NCI-H2196 treated with DMSO at 0.1 percent for 48 hours (cell line): ENCODE data around the gene HDAC4.

Experiments
- DNase-seq: peaks from one replicate; lab custom pipeline; 2025; ENCODE audit not compliant: unreplicated experiment; lab: John Stamatoyannopoulos, UW

HDAC4 gene

DNA sequence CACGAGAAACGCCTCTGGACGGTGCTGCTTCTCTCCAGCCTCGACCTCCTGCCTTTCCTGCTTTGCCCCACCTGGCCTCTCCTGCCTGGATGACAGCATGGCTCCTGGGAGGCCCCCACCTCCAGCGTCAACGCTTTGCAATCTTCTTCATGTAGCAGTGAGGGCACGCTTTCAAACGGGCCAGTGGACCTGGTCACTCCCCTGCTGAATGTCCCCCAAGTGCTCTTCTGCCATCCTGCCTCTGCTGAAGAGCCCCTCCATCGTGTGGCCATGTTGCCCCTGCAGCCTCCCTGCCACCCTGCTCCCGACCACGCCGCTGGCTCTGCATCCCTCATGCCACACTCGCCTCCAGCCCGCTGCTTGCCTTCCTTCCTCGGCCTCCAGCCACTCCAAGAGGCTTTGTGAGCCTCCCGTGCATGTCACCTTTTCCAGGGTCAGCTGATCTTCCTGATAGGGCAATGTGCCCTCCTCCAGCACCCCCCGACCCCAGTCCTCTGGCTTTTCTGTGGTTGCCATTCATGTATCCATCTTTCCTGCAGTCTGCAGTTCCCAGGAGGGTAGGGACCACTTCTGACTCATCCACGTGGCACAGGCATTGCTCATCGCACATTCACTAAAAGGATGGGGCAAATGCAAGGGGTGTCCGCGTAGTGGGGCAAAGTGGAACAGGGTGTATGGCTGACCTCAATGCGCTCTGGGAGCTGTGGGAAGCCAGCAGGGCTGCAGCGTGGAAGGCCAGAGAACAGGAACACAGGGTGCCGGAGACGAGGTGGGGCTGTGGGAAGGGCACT lies 284.2 kb downstream of the HDAC4 start:
- no peak for DNase-seq

DNA sequence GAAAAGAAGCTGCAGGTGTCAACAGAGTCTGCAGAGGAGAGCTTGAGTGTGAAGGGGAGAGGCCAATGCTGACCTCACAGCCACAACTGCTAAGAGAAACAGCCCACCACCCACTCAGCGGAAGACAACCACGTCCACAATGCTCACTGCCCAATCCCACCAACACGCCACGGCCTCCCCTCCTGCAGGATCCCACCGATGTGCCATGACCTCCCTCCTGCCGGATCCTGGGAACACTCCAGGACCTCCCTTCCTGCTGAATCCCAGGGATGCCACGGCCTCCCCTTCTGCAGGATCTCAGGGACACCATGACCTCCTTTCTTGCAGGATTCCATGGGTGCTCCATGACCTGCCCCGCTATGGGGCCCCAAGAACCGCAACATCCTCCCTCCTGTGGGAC lies 285.2 kb downstream of the HDAC4 start:
- DNase-seq, result no peak

DNA sequence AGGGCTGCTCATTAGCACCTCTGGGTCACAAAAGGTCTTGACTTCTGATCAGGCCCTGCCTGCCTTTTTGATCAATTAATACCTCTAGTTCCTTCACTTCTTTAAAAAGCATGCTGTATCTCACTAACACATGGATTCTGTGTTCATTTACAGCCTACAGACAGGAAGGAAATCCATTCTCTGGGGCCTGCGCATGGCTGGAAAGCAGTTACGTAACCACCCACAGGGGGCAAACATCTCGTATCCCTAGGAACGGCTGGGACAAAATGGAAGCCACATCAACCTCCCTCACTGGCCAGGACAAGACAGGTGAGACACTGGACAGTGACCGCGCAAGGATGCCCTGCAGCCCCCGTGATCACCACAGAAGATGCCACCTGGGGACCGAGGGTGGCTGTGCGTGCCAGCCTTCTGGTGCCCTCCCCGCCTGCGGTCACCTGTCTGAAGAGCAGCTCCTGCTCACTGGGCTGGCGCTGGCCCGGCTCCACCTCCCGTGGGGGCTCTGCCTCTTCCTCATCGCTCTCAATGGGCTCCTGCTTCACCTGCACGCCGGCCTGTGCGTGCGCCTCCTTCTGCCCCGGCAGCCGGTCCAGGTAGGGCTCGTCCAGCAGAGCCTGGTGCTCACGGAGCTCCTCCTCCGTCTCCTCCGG lies 286.1 kb downstream of the HDAC4 start:
- no peak for DNase-seq

DNA sequence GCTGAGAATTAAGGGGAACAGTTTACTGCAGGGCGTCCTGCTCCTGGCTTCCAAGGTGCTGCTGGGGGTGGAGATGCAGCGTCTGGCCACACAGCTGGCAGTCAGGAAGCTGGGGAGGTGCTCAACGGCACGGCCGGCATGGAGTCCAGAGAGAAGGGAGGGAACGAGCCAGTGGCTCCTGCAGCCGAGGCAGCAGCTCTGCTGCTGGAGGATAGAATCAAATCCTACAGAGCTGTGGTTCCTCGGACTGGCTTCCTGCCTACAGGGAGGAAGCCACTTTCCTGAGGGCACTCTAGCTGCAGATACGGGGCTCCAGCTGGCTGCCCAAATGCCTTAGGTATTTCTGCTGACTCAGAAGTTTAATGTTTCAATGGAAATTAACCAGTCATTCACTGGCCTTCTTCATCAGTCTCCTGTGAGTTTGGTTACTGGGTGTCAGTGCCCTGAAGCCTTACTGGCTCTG lies 286.7 kb downstream of the HDAC4 start:
- no peak for DNase-seq

DNA sequence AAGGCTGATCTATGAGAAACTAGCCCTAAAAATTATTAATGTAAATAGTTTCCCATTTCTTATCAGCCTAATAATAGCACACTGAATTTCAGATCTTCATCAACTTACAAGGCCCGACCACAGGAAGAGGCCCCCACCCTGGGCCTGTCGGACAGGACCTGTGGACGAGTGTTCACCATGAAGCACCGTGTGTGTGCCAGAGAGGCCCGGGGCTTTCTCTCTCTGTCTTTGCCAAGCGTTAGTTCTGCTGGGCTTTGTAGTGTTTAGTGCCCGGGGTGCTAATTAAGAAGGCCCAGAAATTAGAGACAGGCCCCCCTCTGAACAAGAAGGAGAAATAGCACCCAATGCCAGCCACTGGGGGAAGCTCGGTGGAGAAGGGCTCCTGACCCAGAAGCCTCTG lies 287.2 kb downstream of the HDAC4 start:
- DNase-seq, result no peak

DNA sequence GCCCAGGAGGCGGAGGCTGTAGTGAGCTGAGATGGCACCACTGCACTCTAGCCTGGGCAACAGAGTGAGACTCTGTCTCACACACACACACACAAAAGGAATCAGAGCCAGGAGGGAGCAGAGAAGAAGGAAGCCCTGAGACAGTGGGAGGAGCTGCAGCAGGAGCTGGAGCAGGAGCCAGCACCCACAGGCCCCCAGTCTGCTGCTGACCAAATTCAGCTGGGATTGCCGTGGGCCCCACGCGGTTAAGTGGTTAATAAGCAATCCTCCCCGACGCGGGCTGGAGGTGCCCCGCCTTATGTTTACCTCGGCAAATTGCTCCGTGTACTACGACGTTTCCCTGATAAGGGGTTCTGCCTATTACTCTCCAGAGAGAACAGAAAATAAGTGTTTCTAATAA lies 287.6 kb downstream of the HDAC4 start:
- DNase-seq, result no peak

DNA sequence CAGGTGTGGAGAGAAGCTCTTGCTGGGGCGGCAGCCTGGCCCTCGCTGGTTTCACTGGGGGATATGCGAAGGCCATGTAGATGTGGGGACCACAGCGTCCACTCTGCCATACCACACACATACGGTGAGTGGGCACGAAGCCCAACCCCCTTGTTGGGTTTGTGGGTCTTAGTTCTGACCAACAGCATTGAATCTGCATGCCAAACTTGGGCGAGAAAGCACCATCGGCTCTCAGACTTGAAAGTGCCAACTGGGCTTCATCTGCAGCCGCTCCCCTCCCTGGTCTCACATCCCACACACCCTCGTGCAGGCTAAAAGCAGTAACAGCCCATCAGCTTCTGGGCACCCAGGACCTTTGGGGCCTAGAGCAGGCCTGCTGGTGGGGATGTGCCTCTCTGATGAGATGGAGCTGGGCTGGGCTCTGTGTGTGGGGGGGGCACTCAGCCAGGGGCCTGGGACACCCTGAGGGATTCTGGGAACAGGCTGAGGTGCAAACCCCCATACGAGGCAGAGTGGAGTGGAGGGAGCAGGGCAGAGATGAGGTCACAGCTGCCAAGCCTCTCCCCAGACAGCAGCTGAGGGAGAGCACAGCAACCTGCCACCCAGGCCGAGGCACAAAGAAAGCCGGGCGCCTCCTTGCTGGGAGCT lies 288.6 kb downstream of the HDAC4 start:
- DNase-seq, result no peak

DNA sequence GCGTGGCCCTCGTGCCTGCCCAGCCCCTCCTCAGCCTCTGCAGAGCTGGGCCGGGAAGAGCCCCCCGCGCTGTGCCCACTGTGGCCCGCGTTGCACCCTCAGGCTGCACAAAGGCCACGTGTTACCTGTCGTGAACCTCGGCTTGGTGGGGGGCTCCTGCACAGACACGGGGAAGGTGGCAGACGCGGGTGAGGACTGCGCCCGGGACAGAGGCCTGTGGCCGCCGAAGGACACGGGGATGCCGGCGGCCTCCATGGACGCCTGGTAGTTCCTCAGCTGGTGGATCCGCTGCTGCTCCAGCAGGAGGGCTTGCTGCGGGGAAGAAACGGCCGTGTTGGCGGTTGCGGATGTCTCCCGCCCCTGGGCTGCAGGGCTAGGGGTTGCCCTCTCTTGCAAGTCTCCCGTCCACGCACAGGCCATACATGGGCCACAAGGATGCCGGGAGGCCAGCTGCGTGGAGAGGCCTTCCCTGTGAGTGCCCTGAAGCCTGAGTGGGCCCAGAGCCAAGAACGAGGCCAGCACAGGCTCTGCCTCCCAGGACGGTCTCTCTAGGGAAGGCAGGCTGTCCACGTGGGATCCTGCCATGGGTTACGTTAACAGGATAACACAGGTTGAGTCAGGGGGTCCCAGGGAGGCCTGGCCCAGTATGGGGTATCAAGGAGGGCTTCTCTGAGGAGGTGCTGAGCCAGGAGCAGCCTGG lies 289.3 kb downstream of the HDAC4 start:
- no peak for DNase-seq

DNA sequence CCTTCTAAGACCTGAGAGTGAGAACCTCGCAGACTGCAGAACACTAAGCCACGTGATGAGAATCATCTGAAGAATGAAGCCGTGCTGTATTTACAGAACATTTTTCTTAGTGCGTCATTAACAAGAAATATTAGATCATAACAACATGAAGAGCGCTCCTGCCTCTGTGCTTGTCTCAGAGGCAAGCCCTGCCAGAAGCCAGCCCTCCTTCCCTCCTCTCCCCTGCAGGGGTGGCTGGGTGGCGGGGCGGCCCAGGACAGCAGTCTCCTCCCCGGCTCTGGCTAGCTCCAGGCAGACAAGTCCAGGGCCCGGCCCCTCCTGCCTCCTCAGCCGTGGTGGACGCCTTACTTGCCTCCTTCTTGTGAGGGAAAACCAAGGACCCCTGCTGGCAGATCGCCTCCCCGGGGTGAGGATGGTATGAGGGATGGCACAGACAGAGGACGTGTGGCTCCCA lies 290.2 kb downstream of the HDAC4 start:
- no peak for DNase-seq

DNA sequence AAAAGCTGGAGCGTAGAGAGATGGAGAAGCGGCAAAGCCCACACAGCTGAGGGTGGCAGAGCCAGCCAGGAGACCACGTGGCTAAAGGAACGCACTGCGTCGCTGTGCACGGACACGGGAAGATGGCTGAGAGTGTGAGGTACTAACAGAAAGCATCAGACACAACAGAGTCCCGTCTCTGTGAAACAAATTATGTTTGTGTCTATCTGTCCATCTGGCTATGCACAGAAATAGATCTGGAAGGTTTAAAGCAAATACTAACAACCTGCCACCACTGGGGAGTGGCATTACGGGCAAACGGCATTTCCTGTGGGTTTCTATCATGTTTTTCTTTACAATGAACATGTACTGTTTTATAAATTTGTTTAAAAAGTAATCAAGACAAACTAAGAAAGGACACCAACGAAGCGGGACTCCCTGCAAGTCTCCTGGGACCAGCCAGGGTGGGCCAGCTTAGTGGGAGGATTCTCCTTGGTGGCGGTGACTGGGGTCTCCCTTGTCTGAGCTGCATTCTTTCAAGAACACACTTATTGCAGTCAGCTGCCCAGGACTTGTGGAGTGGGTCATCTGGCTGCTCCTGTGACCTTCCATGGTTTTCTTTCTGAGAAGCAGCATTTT lies 290.8 kb downstream of the HDAC4 start:
- no peak for DNase-seq

DNA sequence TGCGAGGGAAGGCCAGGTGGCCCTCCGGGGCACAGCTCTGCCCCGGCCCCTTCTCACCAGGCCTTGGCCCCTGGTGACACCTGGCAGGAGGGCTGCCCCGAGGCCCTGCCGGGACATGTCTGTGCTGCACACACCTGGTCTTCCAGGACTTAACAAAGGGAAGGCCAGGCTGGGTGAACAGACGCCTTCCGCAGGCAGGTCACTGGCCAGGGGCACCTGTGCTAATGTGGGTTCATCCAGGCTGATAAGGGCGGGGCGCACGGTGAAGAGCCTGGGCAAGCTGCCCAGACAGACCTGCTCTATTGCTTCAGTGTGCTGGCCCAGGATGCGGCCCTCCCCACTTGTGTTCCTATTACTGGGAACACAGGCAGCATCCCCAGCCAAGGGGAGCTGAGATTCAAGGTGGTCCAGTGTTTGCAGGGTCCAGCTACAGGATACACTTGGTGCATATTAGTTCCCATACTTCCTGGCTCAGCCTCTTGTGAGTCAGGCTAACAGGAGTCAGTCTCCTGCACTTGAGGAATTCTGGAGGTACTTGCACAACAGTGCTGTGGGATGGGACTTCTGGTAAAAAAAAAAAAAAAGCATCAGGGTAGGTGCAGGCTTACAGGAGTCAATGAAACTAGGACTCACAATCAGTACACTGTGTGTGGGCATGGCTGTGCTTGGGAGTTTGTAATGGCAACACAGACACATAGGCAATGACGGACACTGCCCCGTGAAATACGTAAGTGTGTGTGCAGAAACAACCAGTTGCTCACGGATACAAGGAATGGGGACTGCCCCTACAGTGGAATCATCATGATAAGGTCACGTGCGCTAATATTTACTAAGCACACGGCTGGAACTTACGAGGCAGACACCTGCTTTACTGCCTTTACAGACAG lies 291.5 kb downstream of the HDAC4 start:
- peak; percentile 92 for DNase-seq

DNA sequence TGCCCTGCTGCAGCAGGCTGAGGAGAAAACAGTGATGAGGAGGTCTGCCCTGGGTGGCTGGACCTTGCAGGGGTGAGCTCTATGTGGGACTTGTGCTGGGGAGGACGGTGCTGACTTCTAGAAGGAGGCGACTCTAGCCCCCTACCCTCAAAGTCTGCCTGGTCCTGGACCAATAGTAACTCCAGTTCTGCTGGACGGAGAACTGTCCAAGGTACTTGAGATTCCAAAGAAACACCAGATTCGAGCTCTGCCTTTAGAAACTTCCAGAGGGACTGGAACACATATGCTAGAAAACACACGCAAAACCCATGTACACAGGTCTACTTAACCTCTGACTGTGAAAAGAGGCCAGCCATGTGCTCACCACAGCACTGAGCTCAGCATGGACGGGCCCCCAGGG lies 292.4 kb downstream of the HDAC4 start:
- no peak for DNase-seq

DNA sequence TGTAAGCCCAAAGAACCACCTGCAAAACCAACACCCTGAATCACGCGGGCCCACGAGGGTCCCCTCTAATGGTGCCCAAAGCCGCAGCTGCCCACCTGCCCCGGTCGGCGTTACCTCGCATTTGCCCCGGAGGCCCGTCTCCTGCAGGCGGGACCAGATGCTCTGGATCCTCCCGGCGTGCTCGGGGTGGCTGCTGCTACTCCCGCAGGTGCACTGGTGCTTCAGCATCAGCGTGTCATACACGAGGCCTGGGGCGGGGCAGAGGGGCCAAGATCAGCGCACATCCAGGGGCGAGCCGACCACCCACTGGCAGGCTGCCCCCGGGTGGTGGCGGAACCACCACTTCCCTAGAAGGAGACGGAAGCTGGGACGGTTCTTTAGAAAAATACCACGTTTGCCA lies 292.9 kb downstream of the HDAC4 start:
- DNase-seq, result no peak

DNA sequence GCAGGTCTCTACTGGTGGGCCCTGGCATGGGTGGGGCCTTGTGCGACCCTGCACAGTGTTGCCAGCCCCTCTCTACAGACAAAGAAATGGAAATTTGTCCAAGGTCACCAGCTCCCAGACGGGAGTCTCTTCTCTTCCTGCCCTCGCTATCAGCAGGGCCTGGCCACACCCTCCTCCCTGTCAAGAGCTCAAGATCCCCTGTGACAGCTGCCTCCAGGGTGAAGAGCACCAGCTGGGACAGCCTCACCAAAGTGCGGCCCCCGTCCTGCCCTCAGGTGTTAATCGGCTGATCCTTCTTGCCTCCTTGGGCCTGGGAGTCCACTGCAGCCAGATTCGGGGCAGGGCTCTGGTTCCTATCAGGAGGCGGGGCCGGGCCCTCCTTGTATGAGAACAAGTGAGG lies 293.9 kb downstream of the HDAC4 start:
- DNase-seq, result no peak

DNA sequence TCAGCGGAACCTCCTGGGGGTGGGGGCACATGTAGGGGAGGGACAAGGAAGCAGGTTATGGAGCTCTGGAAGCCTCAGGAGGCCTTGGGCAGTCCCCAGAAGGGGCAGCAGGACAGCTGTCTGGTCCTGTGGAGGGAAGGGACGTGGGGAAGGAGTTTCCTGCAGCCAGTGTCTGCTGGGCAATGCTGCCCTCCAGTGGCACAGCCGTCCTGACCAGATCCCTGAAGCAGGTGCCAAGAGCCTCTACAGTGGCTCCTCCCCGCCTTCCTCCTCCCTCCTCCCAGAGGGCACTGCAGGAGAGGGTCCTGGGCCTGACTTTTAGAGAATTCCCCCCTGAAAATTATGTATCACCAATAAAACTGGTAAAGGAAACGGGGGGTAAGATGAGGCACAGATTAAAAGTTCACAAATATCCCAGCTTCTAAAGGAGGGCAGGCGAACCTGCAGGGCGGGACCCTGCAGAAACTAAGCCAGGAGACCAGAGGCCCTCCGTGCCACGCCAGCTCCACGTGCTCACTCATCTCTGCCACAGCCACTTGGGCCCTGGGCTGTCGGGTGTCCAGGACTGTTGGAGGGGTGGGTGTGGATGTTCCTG lies 294.4 kb downstream of the HDAC4 start:
- peak; percentile 56 for DNase-seq

DNA sequence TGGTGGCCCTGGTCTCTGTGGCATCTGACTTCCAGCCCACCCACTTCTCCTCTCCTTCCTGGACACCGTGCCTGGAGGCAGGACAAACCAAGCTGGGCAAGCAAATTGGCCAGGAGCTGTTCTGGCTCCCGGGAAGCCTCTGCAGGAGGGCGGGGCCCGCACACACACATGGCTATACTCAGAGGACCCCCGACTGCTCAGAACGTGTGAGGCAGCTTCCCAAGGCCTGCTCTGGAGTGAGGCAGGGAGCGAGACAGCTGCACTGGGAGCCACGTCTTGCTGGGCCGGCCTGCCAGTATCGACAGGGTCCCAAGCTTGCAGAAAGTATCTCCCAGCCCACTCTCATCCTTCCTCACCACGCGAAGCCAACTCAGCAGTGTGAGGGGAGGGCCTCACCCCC lies 295.6 kb downstream of the HDAC4 start:
- DNase-seq, result no peak

DNA sequence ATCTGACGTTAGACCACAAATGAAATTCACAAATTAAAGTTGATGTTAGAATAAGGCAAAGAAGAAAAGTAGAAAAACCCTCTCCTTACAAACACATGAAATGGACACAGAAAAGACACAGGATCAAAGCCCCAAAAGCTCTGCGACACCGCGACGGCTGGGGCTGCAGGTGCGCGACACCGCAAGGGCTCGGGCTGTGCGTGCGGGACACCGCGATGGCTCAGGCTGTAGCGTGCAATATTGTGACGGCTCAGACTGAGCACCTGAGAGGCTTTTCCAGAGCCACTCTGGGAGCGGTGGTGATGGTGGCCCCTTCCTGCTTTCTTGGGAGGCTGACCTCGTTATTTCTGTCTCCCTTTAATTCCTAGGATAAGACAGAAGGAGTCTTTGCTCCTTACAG lies 296.0 kb downstream of the HDAC4 start:
- no peak for DNase-seq

DNA sequence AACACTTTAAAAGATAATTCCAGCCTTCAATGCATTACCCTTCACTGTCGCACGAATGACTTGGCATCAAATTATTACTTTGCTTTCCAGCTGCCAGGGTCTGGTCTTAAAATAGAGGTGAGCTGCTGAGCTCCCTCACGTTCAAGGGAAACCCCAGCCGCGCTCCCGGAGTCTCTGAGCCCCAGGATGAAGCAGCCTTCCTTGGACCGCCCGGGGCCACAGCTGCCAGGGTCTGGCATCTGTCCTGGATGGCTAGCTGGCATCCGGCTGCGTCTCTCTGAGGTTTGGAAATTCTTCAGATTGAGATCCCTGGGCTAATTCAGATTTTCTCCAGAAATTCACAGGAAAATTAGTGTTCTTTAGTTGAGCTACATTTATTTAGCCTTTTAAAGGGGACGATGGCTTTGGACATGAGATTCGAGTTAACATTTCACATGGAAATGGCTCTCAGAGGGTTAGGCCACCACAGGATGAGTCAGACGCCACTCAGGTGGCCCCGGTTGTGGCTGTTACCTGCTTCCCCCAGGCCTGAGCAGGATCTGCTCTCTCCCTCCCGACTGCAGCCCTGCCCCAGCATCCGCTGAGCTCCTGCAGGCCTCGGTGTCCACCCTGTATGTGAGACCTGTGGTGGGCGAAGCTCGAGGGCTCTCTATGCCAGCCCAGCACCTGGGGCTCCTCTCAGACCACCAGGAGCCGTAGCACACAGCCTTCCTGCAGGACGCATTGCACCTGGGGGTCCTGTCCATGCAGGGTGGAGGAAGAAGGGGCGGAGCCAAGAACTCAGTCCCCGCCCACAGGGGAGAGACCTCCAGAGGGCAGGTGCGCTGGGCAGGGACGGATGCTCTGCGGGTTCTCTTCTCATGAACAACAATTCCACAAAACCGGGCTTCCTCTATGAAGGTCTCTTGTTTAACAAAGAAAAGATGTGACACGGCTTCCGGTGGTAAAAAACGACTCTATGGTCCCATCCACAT lies 297.4 kb downstream of the HDAC4 start:
- DNase-seq, result no peak

DNA sequence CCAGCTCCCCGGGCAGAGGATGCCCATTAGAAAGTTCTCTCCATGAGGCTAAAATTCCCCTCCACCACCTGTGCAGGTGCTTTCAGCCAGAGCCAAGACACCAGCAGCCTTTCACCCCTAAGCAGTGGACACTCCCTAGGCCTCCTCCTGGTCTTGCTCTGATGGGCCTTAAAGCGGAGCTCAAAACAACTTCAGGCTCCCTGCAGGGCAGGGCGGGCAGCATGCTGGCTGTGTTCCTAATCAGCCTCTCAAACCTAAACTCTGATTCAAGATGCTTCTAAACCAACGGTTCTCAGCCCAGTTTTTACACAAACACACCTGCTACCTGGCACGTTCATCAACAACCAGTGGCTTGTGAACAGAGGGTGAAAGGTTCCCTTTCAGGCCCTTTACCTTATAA lies 298.6 kb downstream of the HDAC4 start:
- no peak for DNase-seq
